Activated CD8-positive, alpha-beta memory T cell treated with anti-CD3 and anti-CD28 coated beads, Interleukin-2, amount 50 U/mL, for 24 hours (primary cell): ENCODE results near the gene ASGR1.
"Not testable (repeated sequence)": the region's sequence is repeated elsewhere in the genome, so short reads cannot be mapped to it uniquely, and the experiment has no call there.

Source experiments
- DNase-seq: peaks from one replicate; pipeline ENCODE4 v3.0.0-alpha.2; 2020; ENCODE audit errors: extremely low read depth

Gene ASGR1

DNA sequence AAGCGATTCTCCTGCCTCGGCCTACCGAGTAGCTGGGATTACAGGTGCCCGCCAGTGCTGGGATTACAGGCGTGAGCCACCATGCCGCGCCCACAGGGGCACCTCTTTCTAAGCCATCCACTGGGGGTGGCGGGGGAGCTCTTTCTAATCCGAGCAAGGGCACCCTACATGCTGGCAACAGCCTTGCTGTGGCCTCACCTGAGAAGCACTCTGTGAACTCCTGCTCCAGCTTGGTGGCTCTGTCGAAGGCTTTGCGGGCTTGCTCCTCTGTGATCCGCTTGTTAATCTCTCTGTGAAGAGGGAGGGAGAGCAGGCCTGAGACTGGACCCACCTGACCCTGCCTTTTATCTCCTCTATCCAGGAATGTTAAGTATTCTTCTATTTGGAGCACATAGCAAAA, 11.9 kb upstream of the ASGR1 start:
- no peak for DNase-seq

DNA sequence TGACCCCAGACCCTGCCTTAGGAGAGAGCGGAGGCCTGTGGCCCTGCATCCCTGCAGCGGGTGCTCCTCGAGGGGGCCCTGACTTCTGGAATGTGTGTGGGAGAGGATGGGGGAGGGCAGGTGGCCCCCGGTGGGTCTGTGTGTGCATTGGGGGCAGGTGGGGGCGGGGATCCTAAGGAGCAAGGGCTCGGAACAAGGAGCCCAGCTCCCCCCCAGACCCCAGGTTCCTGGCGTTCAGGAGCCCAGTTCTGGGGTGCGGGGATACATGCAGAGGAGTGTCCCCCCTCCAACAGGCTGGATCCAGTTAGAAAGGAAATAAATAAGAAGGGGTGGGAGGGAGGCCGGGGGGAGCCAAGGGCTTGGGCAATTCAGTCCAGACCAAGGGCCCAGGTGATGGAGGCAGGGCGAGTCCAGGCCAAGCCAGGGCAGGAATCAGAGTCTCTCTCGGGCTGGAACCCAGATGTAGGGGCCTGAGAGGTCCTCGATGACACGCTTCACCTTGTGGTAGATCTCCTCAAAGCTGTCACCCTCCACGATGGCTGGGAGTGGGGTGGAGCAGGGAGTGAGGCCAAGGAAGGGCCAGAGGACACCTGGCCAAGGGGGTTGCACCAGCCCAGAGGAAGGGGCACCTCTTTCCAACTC, 11.2 kb upstream of the ASGR1 start:
- no peak for DNase-seq

DNA sequence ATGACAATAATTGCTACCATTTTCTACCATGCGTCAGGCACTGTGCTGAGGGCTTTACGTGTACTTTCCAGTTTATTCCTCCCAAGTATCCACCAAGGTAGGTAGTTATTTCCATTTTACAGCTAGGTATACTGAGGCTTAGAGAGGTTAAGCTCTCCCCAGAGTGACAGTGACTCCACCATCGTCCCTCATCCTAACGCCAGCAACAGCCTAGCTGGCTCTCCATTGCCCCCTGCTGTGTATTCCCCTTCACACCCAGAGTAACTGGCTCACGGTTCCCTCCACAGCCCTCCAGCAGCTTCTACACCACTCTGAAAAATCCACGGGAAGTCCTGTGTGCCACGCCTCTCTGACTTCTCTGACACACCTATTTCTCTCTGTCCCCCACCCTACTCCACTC, 7.1 kb upstream of the ASGR1 start:
- DNase-seq = no peak

DNA sequence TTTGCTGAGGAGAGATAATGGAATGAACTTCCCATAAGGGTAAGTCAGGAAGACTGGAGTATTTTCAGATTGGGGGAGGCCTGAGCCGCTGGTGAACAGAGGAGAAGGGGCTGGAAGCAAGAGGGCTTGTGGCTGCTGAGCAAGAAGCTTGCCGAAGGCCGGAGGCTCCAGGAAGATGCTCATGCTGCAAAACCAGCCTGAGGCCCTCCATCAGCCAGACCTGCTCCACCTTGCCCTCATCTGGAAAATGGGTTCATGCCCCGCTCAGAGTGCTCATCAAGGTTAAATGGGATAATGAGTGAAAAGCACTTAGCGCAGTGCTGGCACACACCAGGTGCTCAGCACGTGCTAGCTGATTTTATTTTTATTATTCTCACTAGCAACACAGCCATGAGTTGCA, 5.5 kb upstream of the ASGR1 start:
- no peak for DNase-seq

DNA sequence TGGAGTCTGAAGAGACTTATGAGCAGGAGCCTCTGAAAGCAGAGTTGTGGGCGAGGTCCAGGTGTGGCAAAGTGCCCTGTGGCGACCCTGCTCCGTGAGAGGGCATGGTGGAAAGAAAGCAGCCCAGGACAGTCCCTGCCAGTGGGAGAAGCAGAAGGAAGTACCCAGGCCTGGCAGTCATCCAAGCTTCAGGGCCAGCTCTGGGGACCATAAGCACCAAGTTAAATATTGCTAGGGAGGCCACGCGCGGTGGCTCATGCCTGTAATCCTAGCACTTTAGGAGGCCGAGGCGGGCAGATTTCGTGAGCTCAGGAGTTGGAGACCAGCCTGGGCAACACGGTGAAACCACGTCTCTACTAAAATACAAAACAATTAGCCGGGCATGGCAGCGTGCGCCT, 4.9 kb upstream of the ASGR1 start:
- DNase-seq = no peak

DNA sequence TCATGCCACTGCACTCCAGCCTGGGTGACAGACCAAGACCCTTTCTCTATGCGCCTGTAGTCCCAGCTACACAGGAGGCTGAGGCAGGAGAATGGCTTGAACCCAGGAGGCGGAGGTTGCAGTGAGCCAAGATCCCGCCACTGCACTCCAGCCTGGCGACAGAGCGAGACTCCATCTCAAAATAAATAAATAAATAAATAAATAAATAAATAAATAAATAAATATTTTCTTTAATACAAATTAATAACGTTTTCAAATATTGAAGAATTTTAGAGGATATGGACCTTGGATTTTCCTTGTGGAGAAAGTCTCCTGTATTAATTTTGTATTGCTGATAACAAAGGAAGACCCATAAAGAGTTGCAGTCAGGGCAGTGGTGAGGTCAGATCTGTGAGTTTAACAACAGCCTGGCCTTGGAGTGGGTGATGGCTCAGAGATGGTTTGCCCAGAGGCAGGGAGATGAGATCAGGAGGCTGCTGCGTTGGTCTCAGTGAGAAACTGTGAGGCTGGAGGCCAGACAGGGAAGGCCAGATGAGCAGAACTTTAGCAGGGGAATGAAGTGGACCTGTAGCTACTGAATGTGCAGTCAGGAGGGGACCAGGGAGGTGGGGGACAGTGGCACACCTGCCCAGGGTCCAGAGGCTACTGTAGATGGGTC, 4.4 kb upstream of the ASGR1 start:
- DNase-seq = no peak

DNA sequence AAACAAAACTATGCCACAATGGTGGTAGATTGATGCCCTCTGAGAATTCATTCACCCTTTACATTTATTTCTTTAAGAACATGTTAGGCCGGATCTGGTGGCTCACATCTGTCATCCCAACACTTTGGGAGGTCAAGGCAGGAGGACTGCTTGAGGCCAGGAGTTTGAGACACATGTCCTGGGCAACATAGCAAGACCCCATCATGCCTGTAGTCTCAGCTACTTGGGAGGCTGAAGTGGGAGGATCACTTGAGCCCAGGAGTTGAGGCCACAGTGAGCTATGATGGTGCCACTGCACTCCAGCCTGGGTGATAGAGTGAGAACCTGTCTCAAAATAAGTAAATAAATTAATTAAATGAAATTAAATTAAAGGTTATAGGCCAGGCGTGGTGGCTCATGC, 2.9 kb upstream of the ASGR1 start:
- not testable (repeated sequence) for DNase-seq

DNA sequence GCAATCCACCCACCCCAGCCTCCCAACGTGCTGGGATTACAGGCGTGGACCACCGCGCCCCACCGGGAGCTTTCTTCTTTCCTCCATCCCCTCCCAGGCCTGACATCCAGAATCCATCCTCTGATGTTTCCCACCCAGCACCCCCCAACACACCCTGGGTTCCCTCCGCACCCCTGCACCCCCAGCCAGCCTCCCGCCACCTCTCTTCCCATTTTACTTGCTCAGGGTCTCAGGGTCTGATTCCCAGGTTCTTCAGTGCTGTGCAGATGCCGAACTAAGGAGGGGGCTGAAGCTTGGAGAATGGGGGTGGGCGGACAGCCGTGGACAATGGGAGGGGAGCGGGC, 225 bp downstream of the ASGR1 start:
- DNase-seq = no peak

DNA sequence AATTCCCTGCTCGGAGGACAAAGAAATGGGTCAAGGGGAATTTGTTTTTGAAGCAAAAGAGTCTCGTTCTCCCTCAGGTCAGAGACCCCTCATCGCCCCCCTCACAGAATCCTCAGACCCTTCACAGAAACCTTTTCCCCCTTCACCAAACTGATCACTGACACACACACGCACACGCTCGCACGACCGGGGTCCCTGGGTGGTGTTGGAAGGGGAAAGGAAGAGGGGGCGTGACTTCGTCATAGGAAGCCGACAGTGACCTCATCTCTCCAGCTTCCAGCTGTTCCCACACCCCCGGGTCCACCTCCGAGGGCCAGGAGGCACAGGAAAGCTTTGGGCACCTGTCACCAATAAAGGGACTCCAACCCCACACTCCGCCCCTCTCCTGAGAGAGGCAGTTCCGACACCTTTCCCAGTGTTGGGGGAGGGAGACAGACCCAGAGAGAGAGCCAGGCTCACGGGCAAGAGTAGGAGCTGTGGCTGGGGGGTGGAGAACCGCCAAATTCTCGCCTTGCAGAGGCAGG, 1.2 kb downstream of the ASGR1 start:
- no peak for DNase-seq

DNA sequence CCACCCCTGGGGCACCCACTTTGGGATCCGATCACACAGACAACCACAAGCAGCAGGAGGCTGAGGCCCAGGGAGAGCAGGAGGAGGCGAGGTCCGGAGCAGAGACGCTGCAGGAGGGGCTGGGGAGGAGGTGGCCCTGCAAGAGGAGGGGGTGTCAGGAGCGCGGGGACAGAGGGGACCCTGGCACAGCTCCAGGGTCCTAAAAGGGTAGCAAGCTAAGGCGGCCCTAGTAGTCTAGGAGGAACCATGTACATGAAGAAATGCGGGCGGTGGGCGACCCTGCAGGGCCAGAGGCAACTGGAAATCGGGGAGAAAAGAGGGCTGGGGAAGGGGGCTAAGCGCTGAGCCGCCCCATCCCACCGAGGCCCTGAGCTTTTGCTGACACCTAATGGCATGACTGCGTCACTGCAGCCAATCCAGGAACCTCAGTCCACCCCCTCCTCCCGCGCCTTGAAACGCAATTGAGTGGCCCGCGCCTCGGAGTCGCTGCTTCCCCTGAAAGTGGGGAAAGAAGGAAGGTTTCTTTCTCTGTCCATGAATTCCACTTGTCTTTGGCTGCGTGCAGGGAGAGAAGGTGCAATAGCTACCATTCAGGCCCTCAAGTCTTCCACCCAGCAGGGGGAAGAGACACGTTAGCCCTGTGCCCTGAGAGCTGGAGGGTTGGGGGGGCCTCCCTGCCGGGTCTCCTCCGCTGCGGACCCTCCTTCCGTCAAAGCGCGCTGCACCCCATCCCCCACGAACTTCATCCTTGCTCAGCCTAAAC, 1.8 kb downstream of the ASGR1 start:
- peak; percentile 19 for DNase-seq

DNA sequence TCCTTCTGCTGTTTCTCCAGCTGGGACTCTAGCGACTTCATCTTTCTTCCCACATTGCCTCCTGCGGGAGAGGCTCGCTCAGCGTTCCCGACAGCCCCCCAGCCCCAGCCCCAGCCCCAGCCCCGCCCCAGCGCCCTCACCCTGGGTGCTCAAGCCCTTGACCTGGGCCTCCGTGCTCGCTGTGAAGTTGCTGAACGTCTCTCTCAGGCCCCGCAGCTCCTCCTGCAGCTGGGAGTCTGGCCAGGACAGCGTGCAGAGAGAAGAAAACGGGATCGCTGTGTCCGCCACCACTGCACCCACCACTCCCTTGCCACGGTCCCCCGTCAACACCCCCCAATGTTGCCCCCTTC, 2.4 kb downstream of the ASGR1 start:
- DNase-seq = no peak

DNA sequence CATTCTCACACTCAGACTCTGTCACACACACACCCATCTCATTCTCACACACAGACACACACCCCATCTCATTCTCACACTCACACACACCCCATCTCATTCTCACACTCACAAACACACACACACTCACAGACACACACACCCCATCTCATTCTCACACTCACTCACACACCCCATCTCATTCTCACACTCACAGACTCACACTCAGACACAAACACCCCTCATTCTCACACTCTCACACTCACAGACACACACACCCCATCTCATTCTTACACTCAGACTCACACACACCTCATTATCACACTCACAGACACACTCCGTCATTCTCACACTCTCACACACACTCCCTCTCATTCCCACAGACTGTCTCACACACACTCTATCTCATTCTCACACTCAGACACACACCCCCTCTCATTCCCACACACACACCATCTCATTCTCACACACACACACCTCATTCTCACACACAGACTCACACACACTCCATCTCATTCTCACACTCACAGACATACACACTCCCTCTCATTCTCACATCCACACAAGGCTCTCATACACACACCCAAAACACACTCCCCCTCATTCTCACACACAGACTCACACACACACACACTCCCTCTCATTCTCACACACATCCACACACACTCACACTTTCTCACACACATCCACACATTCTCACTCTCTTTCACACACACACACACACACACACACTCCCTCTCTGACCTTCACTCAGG, 2.9 kb downstream of the ASGR1 start:
- DNase-seq = no peak

DNA sequence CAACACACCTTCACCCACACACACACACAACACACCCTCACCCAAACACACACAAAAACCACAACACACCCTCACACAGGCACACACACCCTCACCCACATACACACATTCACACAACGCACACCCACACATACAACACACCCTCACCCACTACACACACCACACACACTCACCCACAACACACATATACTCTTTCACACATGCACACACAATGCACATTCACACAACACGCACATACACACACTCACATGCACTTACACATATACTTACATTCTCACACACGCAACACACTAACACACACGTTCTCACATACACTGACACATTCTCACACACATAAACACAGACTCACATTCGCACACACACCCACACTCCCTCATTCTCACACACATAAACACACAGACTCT, 3.8 kb downstream of the ASGR1 start:
- no peak for DNase-seq

DNA sequence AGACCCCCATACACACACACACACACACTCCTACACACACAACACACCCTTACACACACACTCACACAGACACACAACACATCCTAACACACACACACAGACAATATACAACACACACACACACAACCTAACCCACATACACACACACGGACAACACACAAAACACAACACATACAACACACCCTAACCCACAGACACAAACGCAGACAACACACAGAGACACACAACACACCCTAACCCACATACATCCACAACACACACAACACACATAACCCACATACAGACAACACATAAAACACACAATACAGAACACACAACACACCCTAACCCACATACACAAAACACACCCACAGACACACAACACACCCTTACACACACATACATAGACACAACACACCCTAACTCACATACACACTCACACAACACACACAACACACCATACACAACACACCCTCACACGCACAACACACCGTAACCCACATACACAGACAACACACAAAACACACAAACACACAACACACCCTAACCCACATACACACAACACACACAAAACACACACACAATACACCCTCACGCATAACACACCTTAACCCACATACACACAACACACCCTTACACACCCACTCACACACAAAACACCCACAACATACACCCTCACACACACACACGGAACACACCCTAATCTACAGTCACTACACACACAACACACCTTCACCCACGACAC, 4.4 kb downstream of the ASGR1 start:
- no peak for DNase-seq

DNA sequence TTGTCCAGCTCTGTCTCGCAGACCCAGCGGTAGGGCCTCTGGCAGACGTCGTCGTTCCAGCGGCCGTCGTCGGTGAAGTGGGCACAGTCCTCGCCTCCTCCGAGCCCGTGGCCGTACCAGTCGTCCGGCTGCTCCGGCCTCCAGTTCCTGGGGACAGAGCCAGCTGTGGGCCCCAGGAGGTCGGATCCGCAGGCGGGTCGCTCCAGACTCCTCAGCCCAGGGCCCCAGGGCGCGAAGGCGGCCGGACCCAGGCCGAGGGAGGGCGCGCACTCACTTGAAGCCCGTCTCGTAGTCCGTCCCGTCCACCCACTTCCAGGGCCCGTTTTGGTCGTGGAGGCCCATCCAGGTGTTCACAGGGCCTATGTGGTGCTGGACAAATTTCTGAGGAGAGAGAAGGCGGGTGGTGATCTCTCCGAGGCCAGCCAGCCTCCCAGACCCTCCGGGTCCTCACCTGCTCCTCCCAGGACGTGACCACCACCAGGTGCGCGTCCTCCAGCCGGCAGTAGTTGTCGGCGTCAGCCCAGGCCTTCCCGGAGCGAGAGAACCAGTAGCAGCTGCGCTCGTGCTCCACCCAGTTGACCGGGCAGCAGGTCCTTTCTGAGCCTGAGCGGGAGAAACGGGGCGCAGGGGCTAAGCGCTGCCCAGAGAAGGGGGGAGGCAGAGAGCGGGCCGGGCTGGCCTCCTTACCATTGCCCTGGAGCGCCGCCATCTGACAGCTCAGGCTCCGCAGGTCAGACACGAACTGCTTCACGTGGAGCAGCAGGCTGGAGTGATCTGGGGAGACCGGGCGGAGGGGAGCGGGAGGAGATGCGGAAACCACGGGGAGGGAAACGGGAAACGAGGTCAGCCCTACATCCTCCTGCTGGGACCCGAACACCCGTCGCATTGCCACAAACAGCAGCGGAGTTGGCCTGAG, 5.2 kb downstream of the ASGR1 start:
- no peak for DNase-seq

DNA sequence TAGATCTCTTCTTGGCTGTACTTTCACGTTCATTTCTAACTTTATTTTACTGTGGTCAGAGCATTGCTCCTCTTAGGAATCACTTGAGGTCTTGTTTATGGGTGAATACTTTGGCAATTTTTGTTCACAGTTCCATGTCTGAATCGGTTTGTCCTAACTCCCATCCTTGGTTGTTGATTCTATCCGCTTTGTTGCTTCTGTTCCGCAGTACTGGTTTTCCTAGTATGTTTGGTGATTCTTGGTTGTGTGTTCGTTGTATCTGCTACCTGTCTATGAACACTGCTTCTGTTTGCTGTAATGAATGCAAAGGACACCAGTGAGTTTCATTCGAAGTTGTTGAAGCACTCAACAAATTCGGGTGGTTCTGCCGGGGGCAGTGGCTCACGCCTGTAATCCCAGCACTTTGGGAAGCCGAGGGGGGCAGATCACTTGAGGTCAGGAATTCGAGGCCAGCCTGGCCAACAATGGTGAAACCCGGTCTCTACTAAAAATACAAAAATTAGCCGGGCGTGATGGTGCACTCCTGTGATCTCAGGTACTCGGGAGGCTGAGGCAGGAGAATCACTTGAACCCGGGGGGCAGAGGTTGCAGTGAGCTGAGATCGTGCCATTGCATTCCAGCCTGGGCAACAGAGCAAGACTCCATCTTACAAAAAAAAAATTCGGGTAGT, 6.5 kb downstream of the ASGR1 start:
- DNase-seq = not testable (repeated sequence)

DNA sequence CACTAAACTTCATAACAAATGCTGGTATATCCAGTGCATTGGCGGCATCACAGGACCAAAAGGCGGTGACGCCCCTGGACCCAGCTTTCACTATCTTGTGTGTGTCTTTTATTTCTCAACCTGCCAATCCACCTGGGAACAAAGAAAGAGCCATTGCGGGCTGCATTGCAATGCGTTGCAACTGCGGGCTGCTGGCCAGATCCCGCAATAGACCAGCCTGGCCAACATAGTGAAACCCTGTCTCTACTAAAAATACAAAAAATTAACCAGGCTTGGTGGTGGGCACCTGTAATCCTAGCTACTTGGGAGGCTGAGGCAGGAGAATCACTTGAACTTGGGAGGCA, 9.6 kb downstream of the ASGR1 start:
- DNase-seq = not testable (repeated sequence)

DNA sequence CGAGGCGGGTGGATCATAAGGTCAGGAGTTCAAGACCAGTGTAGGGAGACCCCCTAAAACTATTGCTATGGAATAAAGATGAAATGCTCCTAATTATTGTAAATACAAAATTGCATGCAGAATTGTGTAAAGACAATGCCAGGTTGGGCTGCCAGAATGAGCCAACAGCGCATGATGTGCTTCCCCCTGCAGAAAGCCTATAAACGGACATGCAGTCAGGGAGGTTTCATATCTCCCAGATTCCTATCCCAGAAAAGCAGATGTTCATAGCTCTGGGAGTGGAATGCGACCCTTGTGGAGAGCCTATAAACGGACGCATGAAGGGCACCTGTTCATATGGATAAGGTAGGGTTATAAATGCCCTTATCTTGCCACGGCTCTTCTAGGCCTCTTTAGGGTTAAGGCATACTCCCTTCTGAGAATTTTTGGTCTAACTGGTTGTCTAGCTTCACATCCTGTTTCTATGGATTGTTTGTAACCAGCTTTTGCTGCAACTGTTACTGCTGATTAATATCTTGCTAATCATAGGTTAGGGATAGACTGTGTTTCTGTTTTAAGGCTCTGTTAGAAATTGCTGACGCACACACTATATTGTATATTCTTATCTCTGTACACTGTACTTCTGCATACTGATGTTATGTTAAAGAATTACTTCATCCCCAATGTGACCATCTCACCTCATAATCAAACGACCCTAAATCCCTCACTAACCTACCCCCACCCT, 10.2 kb downstream of the ASGR1 start:
- DNase-seq = not testable (repeated sequence)

DNA sequence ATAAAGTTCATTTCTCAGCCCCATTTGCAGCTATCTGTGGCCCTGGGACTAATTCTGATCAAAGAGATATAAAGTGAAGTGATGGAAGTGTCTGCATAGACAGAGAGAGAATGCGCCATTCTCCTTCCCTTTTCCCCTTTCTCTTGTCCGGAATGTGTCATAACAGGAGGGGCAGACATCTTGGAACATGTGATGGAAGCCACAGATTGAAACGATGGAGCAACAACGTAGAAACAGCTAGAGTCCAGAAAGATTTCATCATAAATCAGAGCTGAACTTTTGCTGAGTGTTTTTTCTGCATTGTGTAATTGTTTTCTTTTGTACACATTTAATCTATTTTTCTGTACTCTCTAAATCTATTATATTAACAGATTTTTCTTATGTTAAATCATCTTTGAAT, 11.3 kb downstream of the ASGR1 start:
- DNase-seq = no peak

DNA sequence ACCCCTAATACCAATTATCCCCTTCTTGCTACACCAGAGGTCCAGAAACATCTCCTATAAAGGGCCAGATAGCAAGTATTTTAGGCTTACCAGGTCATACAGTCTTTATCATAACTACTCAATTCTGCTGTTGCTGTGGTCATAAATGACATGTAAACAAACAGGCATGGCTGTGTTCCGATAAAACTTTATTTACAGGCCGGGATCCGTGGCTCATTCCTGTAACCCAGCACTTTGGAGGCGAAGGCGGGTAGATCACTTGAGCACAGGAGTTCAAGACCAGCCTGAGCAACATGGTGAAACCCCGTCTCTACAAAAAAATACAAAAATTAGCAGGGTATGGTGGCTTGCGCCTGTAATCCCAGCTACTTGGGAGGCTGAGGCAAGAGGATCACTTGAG, 12.3 kb downstream of the ASGR1 start:
- no peak for DNase-seq
